ENCODE data around the gene PAX8.

The PAX8 gene

DNA sequence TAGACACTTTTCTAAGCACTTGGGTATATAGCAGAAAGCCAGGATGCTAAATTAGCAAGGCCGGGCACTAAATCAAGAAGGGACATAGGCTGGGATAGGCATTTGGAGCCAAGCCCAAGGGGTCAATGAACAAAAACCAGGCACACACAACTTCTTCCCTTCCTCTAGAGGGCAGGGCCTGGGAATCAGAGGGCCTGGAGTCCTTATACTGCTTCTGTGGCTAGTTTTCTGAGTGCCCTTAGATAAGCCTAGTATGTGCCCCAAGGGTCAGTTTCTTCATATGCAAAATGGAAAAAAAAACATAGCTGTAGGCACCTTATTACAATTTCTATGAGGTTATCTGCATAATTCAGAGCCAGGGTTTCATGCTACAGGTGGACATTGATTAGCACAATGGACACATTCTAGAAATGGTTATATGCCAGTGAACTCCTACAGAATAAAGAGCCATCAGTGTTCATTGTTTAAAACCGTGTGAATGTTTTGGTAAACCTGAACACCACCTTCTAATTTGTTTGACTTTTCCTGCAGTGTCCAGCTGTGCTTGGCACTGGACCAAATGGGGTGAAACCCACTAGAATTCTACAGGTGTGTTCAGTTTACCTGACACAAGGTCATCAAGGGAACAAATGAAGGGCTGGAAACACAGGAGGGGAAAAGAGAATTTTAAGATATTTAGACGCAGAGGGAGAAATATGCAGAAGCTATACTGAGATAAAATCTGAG is 49.6 kb downstream of the PAX8 start:
- Histone ChIP-seq H3F3A (ENCODE audit: control insufficient read depth, insufficient read depth) (no peaks in the 10 kb centered on the region), H4K20me1 (ENCODE audit: control insufficient read depth, insufficient read depth, low read depth, low read length) (no peaks in the 10 kb centered on the region), H3K9me2 (replicated peaks; ENCODE audit: control insufficient read depth, low read length) (no peaks in the 10 kb centered on the region), H3K9me3 (ENCODE audit: control insufficient read depth, insufficient read depth, low read length) (no peaks in the 10 kb centered on the region), H3K36me3 (ENCODE audit: control insufficient read depth, low read length) (no peaks in the 10 kb centered on the region), H3K27me3 (ENCODE audit: control insufficient read depth, low read length) (0 out of 2 replicates have a peak, but pooled peaks cover 4% of the 10 kb centered on the region), H3K27ac (ENCODE audit: low read depth, low read length) (no peak overlapping the region), H3K4me1 (ENCODE audit: control insufficient read depth, low read length) (no peaks in the 10 kb centered on the region), H3K4me3 (ENCODE audit: low read length) (no peak overlapping the region), H3K4me2 (ENCODE audit: low read length) (no peak overlapping the region), H3K79me2 (ENCODE audit: control insufficient read depth, low read length) (no peaks in the 10 kb centered on the region)
- TF ChIP-seq, protein P1, sequence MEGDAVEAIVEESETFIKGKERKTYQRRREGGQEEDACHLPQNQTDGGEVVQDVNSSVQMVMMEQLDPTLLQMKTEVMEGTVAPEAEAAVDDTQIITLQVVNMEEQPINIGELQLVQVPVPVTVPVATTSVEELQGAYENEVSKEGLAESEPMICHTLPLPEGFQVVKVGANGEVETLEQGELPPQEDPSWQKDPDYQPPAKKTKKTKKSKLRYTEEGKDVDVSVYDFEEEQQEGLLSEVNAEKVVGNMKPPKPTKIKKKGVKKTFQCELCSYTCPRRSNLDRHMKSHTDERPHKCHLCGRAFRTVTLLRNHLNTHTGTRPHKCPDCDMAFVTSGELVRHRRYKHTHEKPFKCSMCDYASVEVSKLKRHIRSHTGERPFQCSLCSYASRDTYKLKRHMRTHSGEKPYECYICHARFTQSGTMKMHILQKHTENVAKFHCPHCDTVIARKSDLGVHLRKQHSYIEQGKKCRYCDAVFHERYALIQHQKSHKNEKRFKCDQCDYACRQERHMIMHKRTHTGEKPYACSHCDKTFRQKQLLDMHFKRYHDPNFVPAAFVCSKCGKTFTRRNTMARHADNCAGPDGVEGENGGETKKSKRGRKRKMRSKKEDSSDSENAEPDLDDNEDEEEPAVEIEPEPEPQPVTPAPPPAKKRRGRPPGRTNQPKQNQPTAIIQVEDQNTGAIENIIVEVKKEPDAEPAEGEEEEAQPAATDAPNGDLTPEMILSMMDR (IDR thresholded peaks at IDR 0.05; ENCODE audit: low read depth, low read length, poor library complexity, severe bottlenecking): no peak
- no peak for TF ChIP-seq EZH2phosphoT487 (IDR thresholded peaks at IDR 0.05; ENCODE audit: borderline replicate concordance, low read length)

DNA sequence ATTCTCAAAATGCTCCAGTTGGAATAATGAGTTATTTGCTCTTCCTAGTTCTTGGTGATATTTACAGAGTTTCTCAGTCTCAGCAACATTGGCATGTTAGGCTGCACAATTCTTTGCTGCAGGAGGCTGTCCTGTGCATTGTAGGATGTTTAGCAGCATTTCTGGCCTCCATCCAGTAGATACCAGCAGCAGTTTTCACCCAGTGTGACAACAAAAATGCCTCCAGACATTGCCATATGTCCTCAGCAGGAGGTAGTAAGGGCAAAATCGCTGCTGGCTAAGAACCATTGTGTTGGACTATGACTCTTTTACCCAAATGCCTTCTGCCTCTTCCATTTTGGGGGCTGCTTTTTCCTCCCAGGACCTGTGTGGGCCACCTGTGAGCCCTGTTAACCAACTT is 50.4 kb downstream of the PAX8 start:
- TF ChIP-seq EZH2phosphoT487 (IDR thresholded peaks at IDR 0.05; ENCODE audit: borderline replicate concordance, low read length): no peak
- TF ChIP-seq, protein P1 (IDR thresholded peaks at IDR 0.05; ENCODE audit: low read depth, low read length, poor library complexity, severe bottlenecking): no peak
- Histone ChIP-seq H3F3A (ENCODE audit: control insufficient read depth, insufficient read depth) (no peaks in the 10 kb centered on the region), H3K9me2 (replicated peaks; ENCODE audit: control insufficient read depth, low read length) (no peaks in the 10 kb centered on the region), H3K27ac (ENCODE audit: low read depth, low read length) (no peak overlapping the region), H4K20me1 (ENCODE audit: control insufficient read depth, insufficient read depth, low read depth, low read length) (no peaks in the 10 kb centered on the region), H3K36me3 (ENCODE audit: control insufficient read depth, low read length) (no peaks in the 10 kb centered on the region), H3K79me2 (ENCODE audit: control insufficient read depth, low read length) (no peaks in the 10 kb centered on the region), H3K9me3 (ENCODE audit: control insufficient read depth, insufficient read depth, low read length) (no peaks in the 10 kb centered on the region), H3K4me2 (ENCODE audit: low read length) (no peak overlapping the region), H3K4me3 (ENCODE audit: low read length) (no peak overlapping the region), H3K4me1 (ENCODE audit: control insufficient read depth, low read length) (no peaks in the 10 kb centered on the region), H3K27me3 (ENCODE audit: control insufficient read depth, low read length) (peaks cover 5% of the 10 kb centered on the region; the same call in 1 of the 2 replicates)

- Histone ChIP-seq H3K36me3 (ENCODE audit: control insufficient read depth, low read length) (no peaks in the 10 kb centered on the region), H3K27ac (ENCODE audit: low read depth, low read length) (no peak overlapping the region), H3K9me2 (replicated peaks; ENCODE audit: control insufficient read depth, low read length) (no peaks in the 10 kb centered on the region), H4K20me1 (ENCODE audit: control insufficient read depth, insufficient read depth, low read depth, low read length) (no peaks in the 10 kb centered on the region), H3K27me3 (ENCODE audit: control insufficient read depth, low read length) (peaks cover 12% of the 10 kb centered on the region), H3K9me3 (ENCODE audit: control insufficient read depth, insufficient read depth, low read length) (no peaks in the 10 kb centered on the region), H3F3A (ENCODE audit: control insufficient read depth, insufficient read depth) (no peaks in the 10 kb centered on the region), H3K79me2 (ENCODE audit: control insufficient read depth, low read length) (no peaks in the 10 kb centered on the region), H3K4me3 (ENCODE audit: low read length) (no peak overlapping the region), H3K4me1 (ENCODE audit: control insufficient read depth, low read length) (no peaks in the 10 kb centered on the region), H3K4me2 (ENCODE audit: low read length) (no peak overlapping the region)
- no peak for TF ChIP-seq EZH2phosphoT487 (IDR thresholded peaks at IDR 0.05; ENCODE audit: borderline replicate concordance, low read length)
- TF ChIP-seq, protein P1 (IDR thresholded peaks at IDR 0.05; ENCODE audit: low read depth, low read length, poor library complexity, severe bottlenecking): no peak
Measured at GRCh38 chr2:113227698-113228097, 51.0 kb downstream of the PAX8 start.
